ENCODE data around the gene KCTD7. TPM values are rescaled to one million over a fixed set of nuclear protein-coding genes. Genes with fewer than 3 reads are reported as not detected.

The KCTD7 gene
- total RNA-seq, 1 donor from 2014 or later = 9.2 TPM

DNA sequence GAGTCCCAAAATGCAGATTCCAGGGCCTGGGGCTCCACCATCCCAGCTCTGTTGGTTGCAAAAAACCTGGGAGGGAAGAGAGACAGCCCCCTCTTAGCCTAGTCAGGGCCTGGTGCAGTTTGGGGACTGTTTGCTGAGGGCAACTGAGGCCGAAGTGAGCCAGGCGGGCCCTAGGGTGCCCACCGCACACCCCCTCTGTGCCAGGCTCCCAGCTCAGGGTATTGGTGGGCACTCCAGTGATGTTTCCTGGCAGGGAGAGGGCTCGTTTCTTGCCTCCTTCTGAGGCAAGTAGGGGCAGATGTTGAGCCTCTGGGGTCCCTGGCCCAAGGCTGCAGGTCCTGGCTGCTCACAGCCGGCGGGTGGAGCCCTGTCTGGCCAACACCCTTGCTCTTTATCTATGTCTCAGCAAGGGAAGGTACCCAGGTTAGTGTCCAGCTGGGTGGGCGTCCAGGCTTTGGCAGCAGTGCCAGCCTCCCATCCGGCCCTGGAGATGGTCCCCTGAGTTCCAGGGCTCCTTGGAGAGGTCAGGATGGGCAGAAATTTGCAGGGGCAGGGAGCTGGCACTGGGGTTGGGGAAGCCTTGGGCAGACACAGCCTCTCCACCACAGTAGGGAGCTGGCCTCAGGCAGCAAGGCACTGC lies 37.8 kb downstream of the KCTD7 start:
- peaks cover 11% of the 10 kb centered on the region for H3K36me3 Mint-ChIP-seq
- H3K27ac Mint-ChIP-seq = no peak overlapping the region

GRCh38 chr7:66667023-66667728 lies 38.5 kb downstream of the KCTD7 start:
- H3K36me3 Mint-ChIP-seq = peaks cover 11% of the 10 kb centered on the region
- Histone ChIP-seq H3K4me1 (no peaks in the 10 kb centered on the region), H3F3A (ENCODE audit: low read depth) (no peaks in the 10 kb centered on the region), H3K36me3 (no peaks in the 10 kb centered on the region), H2AFZ (replicated peaks) (no peak overlapping the region), H3K27ac (no peak overlapping the region), H3K9ac (no peak overlapping the region), H4K20me1 (ENCODE audit: low read depth) (peaks cover 41% of the 10 kb centered on the region), H3K79me2 (ENCODE audit: low read depth) (peaks cover 38% of the 10 kb centered on the region), H3K4me2 (no peak overlapping the region), H3K9me3 (ENCODE audit: low read depth) (no peaks in the 10 kb centered on the region), H3K27me3 (no peaks in the 10 kb centered on the region), H3K4me3 (no peak overlapping the region)
- DNase-seq (ENCODE audit: low spot score) = no peak
- TF ChIP-seq EZH2phosphoT487 (IDR thresholded peaks at IDR 0.05) = no peak
- TF ChIP-seq, protein P1, sequence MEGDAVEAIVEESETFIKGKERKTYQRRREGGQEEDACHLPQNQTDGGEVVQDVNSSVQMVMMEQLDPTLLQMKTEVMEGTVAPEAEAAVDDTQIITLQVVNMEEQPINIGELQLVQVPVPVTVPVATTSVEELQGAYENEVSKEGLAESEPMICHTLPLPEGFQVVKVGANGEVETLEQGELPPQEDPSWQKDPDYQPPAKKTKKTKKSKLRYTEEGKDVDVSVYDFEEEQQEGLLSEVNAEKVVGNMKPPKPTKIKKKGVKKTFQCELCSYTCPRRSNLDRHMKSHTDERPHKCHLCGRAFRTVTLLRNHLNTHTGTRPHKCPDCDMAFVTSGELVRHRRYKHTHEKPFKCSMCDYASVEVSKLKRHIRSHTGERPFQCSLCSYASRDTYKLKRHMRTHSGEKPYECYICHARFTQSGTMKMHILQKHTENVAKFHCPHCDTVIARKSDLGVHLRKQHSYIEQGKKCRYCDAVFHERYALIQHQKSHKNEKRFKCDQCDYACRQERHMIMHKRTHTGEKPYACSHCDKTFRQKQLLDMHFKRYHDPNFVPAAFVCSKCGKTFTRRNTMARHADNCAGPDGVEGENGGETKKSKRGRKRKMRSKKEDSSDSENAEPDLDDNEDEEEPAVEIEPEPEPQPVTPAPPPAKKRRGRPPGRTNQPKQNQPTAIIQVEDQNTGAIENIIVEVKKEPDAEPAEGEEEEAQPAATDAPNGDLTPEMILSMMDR (IDR thresholded peaks at IDR 0.05) = no peak
- TF ChIP-seq EZH2 (IDR thresholded peaks at IDR 0.05) = no peak
- H3K27ac Mint-ChIP-seq = no peak overlapping the region
- no peak overlapping the region for H3K4me3 Mint-ChIP-seq
- H3K4me1 Mint-ChIP-seq = no peaks in the 10 kb centered on the region
- H3K27me3 Mint-ChIP-seq (ENCODE audit: insufficient read depth, low read depth) = peaks cover 2% of the 10 kb centered on the region
- no peaks in the 10 kb centered on the region for H3K9me3 Mint-ChIP-seq

More for the DNA sequence above, 37.8 kb downstream of the KCTD7 start:
- H3F3A ChIP-seq (ENCODE audit: low read depth) = no peaks in the 10 kb centered on the region
- H3K79me2 ChIP-seq (ENCODE audit: low read depth) = peaks cover 46% of the 10 kb centered on the region
- TF ChIP-seq EZH2 (IDR thresholded peaks at IDR 0.05) = no peak
- no peak for TF ChIP-seq EZH2phosphoT487 (IDR thresholded peaks at IDR 0.05)
- H3K36me3 ChIP-seq = no peaks in the 10 kb centered on the region
- no peak overlapping the region for H3K4me2 ChIP-seq
- H4K20me1 ChIP-seq (ENCODE audit: low read depth) = peaks cover 41% of the 10 kb centered on the region
- Mint-ChIP-seq H3K9me3 (no peaks in the 10 kb centered on the region), H3K4me1 (no peaks in the 10 kb centered on the region), H3K4me3 (no peak overlapping the region), H3K27me3 (ENCODE audit: insufficient read depth, low read depth) (peaks cover 2% of the 10 kb centered on the region)
- no peak overlapping the region for H3K27ac ChIP-seq
- no peak overlapping the region for H3K9ac ChIP-seq
- no peaks in the 10 kb centered on the region for H3K27me3 ChIP-seq
- H2AFZ ChIP-seq (replicated peaks) = no peak overlapping the region
- no peak for DNase-seq (ENCODE audit: low spot score)
- no peak overlapping the region for H3K4me3 ChIP-seq
- no peaks in the 10 kb centered on the region for H3K9me3 ChIP-seq (ENCODE audit: low read depth)
- H3K4me1 ChIP-seq = no peaks in the 10 kb centered on the region

DNA sequence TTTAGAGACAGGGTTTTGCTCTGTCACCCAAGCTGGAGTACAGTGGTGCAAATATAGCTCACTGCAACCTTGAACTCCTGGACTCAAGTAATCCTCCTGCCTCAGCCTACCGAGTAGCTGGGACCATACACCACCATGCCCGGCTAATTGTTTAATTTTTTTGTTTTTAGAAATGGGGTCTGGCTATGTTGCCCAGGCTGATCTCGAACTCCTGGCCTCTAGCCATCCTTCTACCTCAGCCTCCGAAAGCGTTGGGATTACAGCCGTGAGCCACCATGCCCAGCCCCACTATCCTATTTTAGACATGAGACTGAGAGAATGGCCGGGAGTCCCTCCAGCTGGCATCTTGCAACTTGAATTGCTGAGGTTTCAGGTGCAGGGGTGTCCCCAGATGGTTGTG lies 39.4 kb downstream of the KCTD7 start:
- no peaks in the 10 kb centered on the region for H3K9me3 Mint-ChIP-seq
- H2AFZ ChIP-seq (replicated peaks) = no peak overlapping the region
- no peak overlapping the region for H3K27ac Mint-ChIP-seq
- H4K20me1 ChIP-seq (ENCODE audit: low read depth) = peaks cover 37% of the 10 kb centered on the region
- peaks cover 11% of the 10 kb centered on the region for H3K36me3 Mint-ChIP-seq
- peaks cover 2% of the 10 kb centered on the region for H3K27me3 Mint-ChIP-seq (ENCODE audit: insufficient read depth, low read depth)
- no peak for DNase-seq (ENCODE audit: low spot score)
- no peak overlapping the region for H3K9ac ChIP-seq
- no peak overlapping the region for H3K4me3 ChIP-seq
- H3K4me2 ChIP-seq = no peak overlapping the region
- H3K4me1 ChIP-seq = no peaks in the 10 kb centered on the region
- H3K79me2 ChIP-seq (ENCODE audit: low read depth) = peaks cover 29% of the 10 kb centered on the region
- H3K4me3 Mint-ChIP-seq = no peak overlapping the region
- no peaks in the 10 kb centered on the region for H3K9me3 ChIP-seq (ENCODE audit: low read depth)
- no peaks in the 10 kb centered on the region for H3K36me3 ChIP-seq
- no peaks in the 10 kb centered on the region for H3K27me3 ChIP-seq
- TF ChIP-seq, protein P1 (IDR thresholded peaks at IDR 0.05) = no peak
- TF ChIP-seq EZH2phosphoT487 (IDR thresholded peaks at IDR 0.05) = no peak
- no peak for TF ChIP-seq EZH2 (IDR thresholded peaks at IDR 0.05)
- no peaks in the 10 kb centered on the region for H3F3A ChIP-seq (ENCODE audit: low read depth)
- H3K27ac ChIP-seq = no peak overlapping the region
- no peaks in the 10 kb centered on the region for H3K4me1 Mint-ChIP-seq

DNA sequence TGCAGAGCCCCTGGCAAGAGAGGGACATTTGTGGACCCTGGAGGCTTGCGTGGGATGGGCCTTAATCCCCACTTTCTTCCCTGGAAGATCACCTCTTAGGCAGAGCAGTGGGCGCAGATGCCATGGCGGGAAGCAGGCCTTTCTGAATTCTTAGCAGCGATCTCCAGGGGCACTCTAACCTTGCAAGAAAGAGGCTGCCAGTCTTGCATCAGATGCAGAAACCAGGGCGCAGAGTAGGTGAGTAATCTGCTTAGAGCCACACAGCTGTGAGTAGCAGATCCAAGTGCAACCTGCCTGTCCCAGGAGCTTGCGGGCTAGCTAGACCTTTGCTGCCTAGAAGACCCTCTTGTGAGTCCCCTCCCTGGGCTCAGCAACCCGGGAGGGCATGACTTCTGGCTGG lies 40.0 kb downstream of the KCTD7 start:
- no peak overlapping the region for H3K4me3 ChIP-seq
- no peak for DNase-seq (ENCODE audit: low spot score)

More for the DNA sequence above, 40.0 kb downstream of the KCTD7 start:
- H3K36me3 ChIP-seq = no peaks in the 10 kb centered on the region
- no peak overlapping the region for H3K4me2 ChIP-seq
- H2AFZ ChIP-seq (replicated peaks) = no peak overlapping the region
- no peaks in the 10 kb centered on the region for H3K4me1 ChIP-seq
- Mint-ChIP-seq H3K4me1 (no peaks in the 10 kb centered on the region), H3K27me3 (ENCODE audit: insufficient read depth, low read depth) (peaks cover 2% of the 10 kb centered on the region), H3K36me3 (peaks cover 11% of the 10 kb centered on the region), H3K27ac (no peak overlapping the region), H3K9me3 (no peaks in the 10 kb centered on the region), H3K4me3 (no peak overlapping the region)
- no peaks in the 10 kb centered on the region for H3K9me3 ChIP-seq (ENCODE audit: low read depth)
- H3K27ac ChIP-seq = no peak overlapping the region
- peaks cover 37% of the 10 kb centered on the region for H4K20me1 ChIP-seq (ENCODE audit: low read depth)
- H3K27me3 ChIP-seq = no peaks in the 10 kb centered on the region
- no peaks in the 10 kb centered on the region for H3F3A ChIP-seq (ENCODE audit: low read depth)
- no peak overlapping the region for H3K9ac ChIP-seq
- H3K79me2 ChIP-seq (ENCODE audit: low read depth) = peaks cover 23% of the 10 kb centered on the region
- no peak for TF ChIP-seq EZH2phosphoT487 (IDR thresholded peaks at IDR 0.05)
- no peak for TF ChIP-seq EZH2 (IDR thresholded peaks at IDR 0.05)
- TF ChIP-seq, protein P1 (IDR thresholded peaks at IDR 0.05) = no peak

Measured in neural progenitor cell (in vitro differentiated cells).